ENCODE data around the gene CDH4. TPM values are rescaled to one million over a fixed set of nuclear protein-coding genes. Genes with fewer than 3 reads are reported as not detected.

Gene CDH4
- total and polyA plus RNA-seq, 2 of the 8 experiments (the other 6 are each of a cell fraction or from before 2014, with no cell fraction given), result 4.3 to 7.9 TPM

GRCh38 chr20:61556673-61557072 lies 304.6 kb downstream of the CDH4 start:
- TF ChIP-seq BRCA1 (IDR thresholded peaks at IDR 0.05; ENCODE audit: low read depth, low read length), result no peak
- TF ChIP-seq CEBPB (IDR thresholded peaks at IDR 0.05; ENCODE audit: low read depth, low read length), result no peak
- no peak for TF ChIP-seq GTF2F1 (IDR thresholded peaks at IDR 0.05; ENCODE audit: borderline replicate concordance, low read depth, low read length)
- POLR2A ChIA-PET (ENCODE audit: partially characterized antibody), result no interaction called here
- no peak overlapping the region for H3K4me3 ChIP-seq (ENCODE audit: extremely low read depth in 1 of 4, insufficient read depth in 2 of 4, low read depth in 3 of 4, low read length in 4 of 4)
- peaks cover 2 to 6% of the 10 kb centered on the region in 2 experiments for H3K9me3 ChIP-seq (ENCODE audit: insufficient read depth in 2 of 2, low read depth in 1 of 2, low read length in 1 of 2)
- H3K56ac ChIP-seq (replicated peaks; ENCODE audit: insufficient read length, low read depth, low read length), result no peak overlapping the region
- H4K8ac ChIP-seq (ENCODE audit: extremely low read depth, insufficient read depth, low read length), result no peak overlapping the region
- DNase-seq (ENCODE audit: low read depth in 1 of 2, low spot score in 2 of 2), result no peak
- H3K23ac ChIP-seq (ENCODE audit: insufficient read length), result no peak overlapping the region
- H3K18ac ChIP-seq (ENCODE audit: extremely low read depth, low read length), result no peak overlapping the region
- H4K91ac ChIP-seq (replicated peaks; ENCODE audit: insufficient read length, low read length), result no peak overlapping the region
- H2AK5ac ChIP-seq (ENCODE audit: low read depth, low read length), result no peak overlapping the region
- peaks cover 0 to 3% of the 10 kb centered on the region in 2 experiments for H4K20me1 ChIP-seq (replicated peaks in 1 of 2; ENCODE audit: control insufficient read depth in 1 of 2, insufficient read depth in 2 of 2, low read length in 2 of 2)
- H2BK20ac ChIP-seq (ENCODE audit: low read length), result no peak overlapping the region
- no peak overlapping the region for H2AFZ ChIP-seq (ENCODE audit: low read length)
- H2BK120ac ChIP-seq (replicated peaks; ENCODE audit: low read depth, low read length), result no peak overlapping the region
- H2BK5ac ChIP-seq (ENCODE audit: low read depth, low read length), result no peak overlapping the region
- CTCF ChIA-PET (ENCODE audit: partially characterized antibody), result interaction anchor here (0.7 to 1.3 kb wide), 2 partner anchors 26 to 246 kb away, joined by 3 read pairs; no protein-coding TSS in a partner anchor
- H3K79me2 ChIP-seq (ENCODE audit: control insufficient read depth in 1 of 2, insufficient read depth in 2 of 2, low read length in 2 of 2), result no peaks in the 10 kb centered on the region
- no peak for FAIRE-seq
- H4K5ac ChIP-seq (ENCODE audit: insufficient read length, low read depth, low read length), result no peak overlapping the region
- H3K4ac ChIP-seq (replicated peaks; ENCODE audit: insufficient read length, low read depth, low read length), result no peak overlapping the region
- H2BK12ac ChIP-seq (ENCODE audit: low read depth, low read length), result no peak overlapping the region
- no peaks in the 10 kb centered on the region for H3K36me3 ChIP-seq (ENCODE audit: control insufficient read depth in 2 of 4, insufficient read depth in 4 of 4, low read length in 3 of 4)
- WGBS, 2 experiments (ENCODE audit: extremely low coverage in 1 of 2, insufficient coverage in 1 of 2, insufficient read length in 1 of 2, insufficient replicate concordance in 2 of 2, low coverage in 1 of 2, low lambda C conversion rate in 2 of 2, missing lambda C conversion rate in 1 of 2), result 96% methylated on average over 13 of the region's 13 CpGs; no CpG with 5 or more reads in 1 of the 2 experiments
- no peak overlapping the region for H3K14ac ChIP-seq (ENCODE audit: insufficient read length)
- H3K23me2 ChIP-seq (ENCODE audit: low read depth, low read length), result no peaks in the 10 kb centered on the region
- peaks cover 0 to 6% (median under 1%) of the 10 kb centered on the region in 4 experiments; a peak in 2 of 7 replicates for H3K4me1 ChIP-seq (replicated peaks in 1 of 4; ENCODE audit: control insufficient read depth in 3 of 4, insufficient read depth in 4 of 4, low read length in 3 of 4)
- H3K4me2 ChIP-seq (ENCODE audit: insufficient read depth in 1 of 2, low read depth in 2 of 2, low read length in 2 of 2), result no peak overlapping the region
- H3K27me3 ChIP-seq (replicated peaks in 1 of 4; ENCODE audit: control insufficient read depth in 3 of 4, extremely low read depth in 1 of 4, insufficient read depth in 3 of 4, low read length in 3 of 4), result peaks cover 0 to 2% (median 0%) of the 10 kb centered on the region in 4 experiments; a peak in 3 of 7 replicates
- no peaks in the 10 kb centered on the region for H3K79me1 ChIP-seq (ENCODE audit: low read depth, low read length)
- H3K9ac ChIP-seq (replicated peaks in 1 of 4; ENCODE audit: extremely low read depth in 1 of 4, low read depth in 3 of 4, low read length in 3 of 4), result no peak overlapping the region
- H3K27ac ChIP-seq (ENCODE audit: low read depth, low read length), result no peak overlapping the region
- no peak overlapping the region for H2BK15ac ChIP-seq (ENCODE audit: low read length)

Data from H1 (cell line).